HG03025 (cell line): ENCODE data around the gene CBX3.
"Not testable (repeated sequence)": the region's sequence is repeated elsewhere in the genome, so short reads cannot be mapped to it uniquely, and the experiment has no call there.

Source experiments
- ATAC-seq: cut with Tn5 transposase; IDR thresholded peaks from one replicate; pipeline ENCODE4 v1.9.1; 2021; ENCODE audit warnings: mild to moderate bottlenecking, moderate library complexity; ENCODE audit not compliant: unreplicated experiment, low FRiP score

The CBX3 gene

DNA sequence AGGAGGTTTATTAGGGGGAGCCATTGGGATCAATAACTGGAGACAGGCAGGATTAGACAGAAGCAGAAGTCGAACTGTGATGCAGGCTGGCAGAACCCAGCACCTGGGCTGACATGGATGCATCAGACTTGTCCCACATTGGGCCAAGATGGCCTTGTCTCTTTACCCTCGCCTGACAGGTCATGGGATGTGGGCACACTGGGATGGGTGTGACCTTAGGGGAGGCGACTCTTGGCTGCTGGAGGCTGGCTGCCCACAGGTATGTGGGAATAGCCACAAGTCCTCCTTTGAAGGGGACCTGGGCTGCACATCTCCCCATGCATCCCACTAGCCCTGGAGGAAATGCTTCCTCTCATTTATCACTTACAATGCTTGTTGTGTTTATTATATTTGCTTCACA, 32.3 kb upstream of the CBX3 start:
- no peak for ATAC-seq

DNA sequence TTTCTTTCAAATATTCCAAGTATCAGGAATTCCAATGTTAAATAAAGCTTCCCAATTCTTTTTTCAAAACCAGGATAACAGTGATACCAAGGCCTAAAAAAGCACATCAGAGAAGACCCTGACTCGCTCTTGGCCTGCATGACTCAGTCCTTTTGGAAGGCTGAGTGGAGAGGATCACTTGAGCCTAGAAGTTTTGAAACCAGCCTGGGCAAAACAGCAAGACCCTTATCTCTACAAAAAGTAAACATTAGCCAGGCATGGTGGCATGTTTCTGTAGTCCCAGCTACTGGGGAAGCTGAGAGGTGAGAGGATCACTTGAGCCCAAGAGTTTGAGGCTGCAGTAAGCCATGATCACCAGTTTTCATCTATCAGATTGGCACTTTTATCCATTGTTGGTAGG, 30.9 kb upstream of the CBX3 start:
- no peak for ATAC-seq

DNA sequence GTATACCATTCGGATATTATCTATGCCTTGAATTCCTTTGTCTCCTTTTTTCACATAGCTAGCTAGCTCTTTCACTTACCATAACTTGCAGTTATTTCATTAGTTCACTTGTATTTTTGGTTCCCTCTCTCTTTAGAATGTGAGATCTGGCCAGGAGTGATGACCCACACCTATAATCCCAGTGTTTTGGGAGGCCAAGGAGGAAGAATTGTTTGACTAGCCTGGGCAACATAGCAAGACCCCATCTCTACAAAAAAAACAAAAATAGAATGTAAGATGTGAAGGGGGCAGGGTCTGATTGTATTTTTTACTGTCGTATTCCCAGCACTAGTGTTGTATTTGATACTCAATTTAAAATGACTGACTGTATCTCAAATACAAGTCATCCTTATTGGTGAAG, 29.9 kb upstream of the CBX3 start:
- ATAC-seq = no peak

- ATAC-seq = no peak
Measured at GRCh38 chr7:26172048-26172447, 29.5 kb upstream of the CBX3 start.

- ATAC-seq = not testable (repeated sequence)
Measured at GRCh38 chr7:26175903-26176302, 25.6 kb upstream of the CBX3 start.

GRCh38 chr7:26176696-26177095, 24.8 kb upstream of the CBX3 start:
- not testable (repeated sequence) for ATAC-seq

GRCh38 chr7:26177269-26177668, 24.3 kb upstream of the CBX3 start:
- ATAC-seq = not testable (repeated sequence)

- ATAC-seq = no peak
Measured at GRCh38 chr7:26178272-26178960, 23.1 kb upstream of the CBX3 start.

GRCh38 chr7:26179422-26179821, 22.1 kb upstream of the CBX3 start:
- no peak for ATAC-seq

GRCh38 chr7:26179826-26180497, 21.6 kb upstream of the CBX3 start:
- no peak for ATAC-seq

DNA sequence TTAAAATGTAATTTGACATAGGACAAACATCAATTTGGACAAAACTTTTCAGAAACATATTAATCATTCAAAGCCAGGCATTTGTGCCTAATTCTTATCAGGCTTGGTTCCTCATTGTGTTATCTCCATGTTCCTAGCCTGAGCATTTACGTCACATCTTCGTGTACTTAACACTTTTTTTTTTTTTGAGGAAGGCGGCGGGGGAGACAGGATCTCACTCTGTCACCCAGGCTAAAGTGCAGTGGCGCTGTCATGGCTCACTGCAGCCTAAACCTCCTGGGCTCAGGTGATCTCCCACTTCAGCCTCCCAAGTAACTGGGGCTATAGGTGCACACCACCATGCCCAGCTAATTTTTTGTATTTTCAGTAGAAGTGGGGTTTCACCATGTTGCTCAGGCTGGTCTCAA, 20.8 kb upstream of the CBX3 start:
- no peak for ATAC-seq

- no peak for ATAC-seq
Measured at GRCh38 chr7:26181474-26182227, 19.9 kb upstream of the CBX3 start.

DNA sequence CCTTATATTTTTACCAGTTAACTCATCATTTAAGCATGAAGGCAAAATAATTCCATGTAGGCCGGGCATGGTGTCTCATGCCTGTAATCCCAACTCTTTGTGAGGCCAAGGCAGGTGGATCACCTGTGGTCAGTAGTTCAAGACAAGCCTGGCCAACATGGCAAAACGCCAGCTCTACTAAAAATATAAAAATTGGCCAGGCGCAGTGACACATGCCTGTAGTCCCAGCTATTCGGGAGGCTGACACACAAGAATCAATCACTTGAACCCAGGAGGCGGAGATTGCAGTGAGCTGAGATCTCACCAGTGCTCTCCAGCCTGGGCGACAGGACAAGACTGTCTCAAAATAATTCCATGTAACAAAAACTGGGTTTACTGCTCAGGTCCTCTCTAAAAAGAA, 19.3 kb upstream of the CBX3 start:
- ATAC-seq = no peak

GRCh38 chr7:26182706-26183105, 18.8 kb upstream of the CBX3 start:
- ATAC-seq = no peak

- ATAC-seq = no peak
Measured at GRCh38 chr7:26183545-26184280, 17.8 kb upstream of the CBX3 start.

- not testable (repeated sequence) for ATAC-seq
Measured at GRCh38 chr7:26184281-26185101, 17.1 kb upstream of the CBX3 start.

- no peak for ATAC-seq
Measured at GRCh38 chr7:26185131-26185843, 16.3 kb upstream of the CBX3 start.

DNA sequence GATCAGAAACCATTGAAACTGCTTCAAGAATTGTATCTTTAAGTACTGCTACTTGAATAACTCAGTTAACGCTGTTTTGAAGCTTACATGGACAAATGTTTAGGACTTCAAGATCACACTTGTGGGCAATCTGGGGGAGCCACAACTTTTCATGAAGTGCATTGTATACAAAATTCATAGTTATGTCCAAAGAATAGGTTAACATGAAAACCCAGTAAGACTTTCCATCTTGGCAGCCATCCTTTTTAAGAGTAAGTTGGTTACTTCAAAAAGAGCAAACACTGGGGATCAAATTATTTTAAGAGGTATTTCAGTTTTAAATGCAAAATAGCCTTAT, 15.7 kb upstream of the CBX3 start:
- ATAC-seq = no peak
